Measurements from ENCODE around the gene RPL22. TPM values are rescaled to one million over a fixed set of nuclear protein-coding genes. Genes with fewer than 3 reads are reported as not detected.

RPL22 gene
- 130 and 139 TPM in 2 replicates for total RNA-seq

GRCh38 chr1:6199298-6200187 lies at the start of gene RPL22:
RPL22 (minus strand) TSS chr1:6199595; CDS start chr1:6199573, 22 bp downstream.

DNA sequence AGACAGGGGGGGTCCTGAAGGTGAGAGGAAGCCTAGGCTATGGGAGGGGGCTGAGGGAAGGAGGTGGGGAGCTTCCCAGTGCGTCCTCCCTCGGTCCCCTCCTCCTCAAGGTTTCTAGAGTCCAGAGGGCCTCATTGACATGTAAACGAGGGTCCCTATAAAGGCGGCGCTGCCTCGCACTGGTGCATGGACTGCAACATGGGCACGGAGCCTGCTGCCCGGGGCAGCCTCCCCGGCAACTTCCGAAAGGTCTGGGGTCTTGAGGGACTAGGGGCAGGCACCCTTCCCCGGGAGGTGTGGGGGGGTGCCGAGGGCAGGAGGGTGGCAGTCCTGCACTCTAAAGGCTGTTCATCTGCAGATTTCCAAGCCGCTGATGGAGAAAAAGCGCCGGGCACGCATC lies 44.6 kb upstream of the RPL22 start, which contains the start of gene HES3:
Gene HES3, plus strand, starts transcription at position 187 of the 400 bp plus-strand sequence. Its CDS starts 187 bp downstream, at position 374.

GRCh38 chr1:6205849-6206519 lies 6.6 kb upstream of the RPL22 start, which contains the start of gene RNF207:
RNF207 (plus strand) TSS chr1:6206119; CDS start chr1:6206536, 417 bp downstream.

GRCh38 chr1:6180268-6180706 lies 19.1 kb downstream of the RPL22 start, which contains the start of gene CHD5:
CHD5 (minus strand) TSS chr1:6180321; CDS start chr1:6180023, 298 bp downstream.

Other genes with a start within 250 kb of the RPL22 start
- gene NPHP4, start 207.2 kb downstream of the RPL22 start, total RNA-seq, result 6.0 and 7.6 TPM in 2 replicates
- gene KCNAB2, start 153.7 kb downstream of the RPL22 start, total RNA-seq, result 3.3 and 5.5 TPM in 2 replicates
- under 0.01 and 0.15 TPM in 2 replicates for gene CHD5, start 19.3 kb downstream of the RPL22 start, total RNA-seq
- 6.8 and 17.5 TPM in 2 replicates for gene RNF207, start 6.5 kb upstream of the RPL22 start, total RNA-seq
- gene ICMT, start 36.4 kb upstream of the RPL22 start, total RNA-seq, result 86.5 and 89.5 TPM in 2 replicates
- gene HES3, start 44.6 kb upstream of the RPL22 start, total RNA-seq, result not detected in 2 replicates
- 6.4 and 26.5 TPM in 2 replicates for gene GPR153, start 61.5 kb upstream of the RPL22 start, total RNA-seq
- gene ACOT7, start 194.2 kb upstream of the RPL22 start, total RNA-seq, result 31.8 and 37.4 TPM in 2 replicates
- gene HES2, start 220.3 kb upstream of the RPL22 start, total RNA-seq, result 0.15 and 1.3 TPM in 2 replicates
- gene ESPN, start 225.2 kb upstream of the RPL22 start, total RNA-seq, result under 0.01 and 0.44 TPM in 2 replicates